Smooth muscle cell of trachea (primary cell): ENCODE measurements around the gene CNEP1R1. TPM values are rescaled to one million over a fixed set of nuclear protein-coding genes. Genes with fewer than 3 reads are reported as not detected.

Experiments used
- total RNA-seq: library from RNA; depleted of rRNA; stranded (reverse); fragments of >200 nt; gene quantifications from 2 replicates; pipeline ENCODE4 v1.2.1, GENCODE V29; 2014

CNEP1R1 gene
- 24.0 and 27.6 TPM in 2 replicates for total RNA-seq

DNA sequence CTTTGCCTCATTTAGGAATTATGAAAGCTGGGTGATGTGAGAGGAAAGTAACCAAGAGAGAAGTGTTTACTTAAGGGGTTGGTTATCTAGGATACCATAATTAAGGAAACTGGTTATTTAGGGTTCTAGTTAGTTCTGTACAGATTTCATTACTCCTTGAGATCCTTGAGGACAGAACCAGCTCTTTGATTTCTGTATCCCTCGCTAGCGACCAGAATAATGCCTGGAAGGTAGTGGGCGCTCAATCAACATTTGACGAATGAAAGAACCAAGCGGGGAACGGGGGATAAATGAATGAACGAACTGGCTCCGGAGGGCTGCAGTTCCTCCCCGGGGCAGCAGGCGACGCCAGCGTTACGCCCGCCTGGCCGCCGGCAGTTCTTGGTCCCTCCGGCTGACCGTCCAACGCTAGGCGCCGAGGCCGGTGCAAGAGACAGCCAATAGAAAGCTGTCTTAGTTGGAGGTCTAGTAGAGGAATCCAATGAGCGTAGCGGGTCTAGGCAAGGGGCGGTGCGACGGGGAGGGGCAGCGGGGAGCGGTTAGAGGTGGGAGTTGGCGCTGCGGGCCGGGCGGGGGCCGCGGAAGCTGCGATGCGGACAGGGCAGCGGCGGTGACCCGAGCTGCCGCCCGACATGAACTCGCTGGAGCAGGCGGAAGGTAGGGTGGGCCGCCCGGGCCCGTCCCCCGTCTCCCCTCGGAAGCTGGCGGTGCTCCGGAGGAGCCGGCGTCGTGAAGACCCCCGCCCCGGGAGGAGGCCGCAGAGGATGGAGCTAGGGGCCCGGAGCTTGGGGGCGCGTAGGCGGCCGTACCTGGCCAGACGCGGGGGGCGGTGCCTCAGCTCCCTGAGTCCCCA lies at the start of gene CNEP1R1:
CNEP1R1 (plus strand) TSS at position 542 of the 853 bp plus-strand sequence; CDS start at position 633, 91 bp downstream.

GRCh38 chr16:50065624-50066481 lies 40.8 kb downstream of the CNEP1R1 start, which contains the start of gene HEATR3:
TSS of gene HEATR3 (plus strand) at chr16:50065970. CDS start at chr16:50066132, 162 bp downstream.

Other genes starting within 250 kb of the CNEP1R1 start
- gene ZNF423, start 169.1 kb upstream of the CNEP1R1 start, total RNA-seq, result 0.58 and 0.99 TPM in 2 replicates
- gene HEATR3, start 40.7 kb downstream of the CNEP1R1 start, total RNA-seq, result 18.4 and 20.1 TPM in 2 replicates
- gene TENT4B, start 128.1 kb downstream of the CNEP1R1 start, total RNA-seq, result 10.5 and 12.4 TPM in 2 replicates
- gene ADCY7, start 241.3 kb downstream of the CNEP1R1 start, total RNA-seq, result 46.0 and 54.6 TPM in 2 replicates